Measurements from ENCODE around the gene ZBED2.

GRCh38 chr3:111548756-111549155, 46.4 kb downstream of the ZBED2 start:
- TF ChIP-seq, protein P1, sequence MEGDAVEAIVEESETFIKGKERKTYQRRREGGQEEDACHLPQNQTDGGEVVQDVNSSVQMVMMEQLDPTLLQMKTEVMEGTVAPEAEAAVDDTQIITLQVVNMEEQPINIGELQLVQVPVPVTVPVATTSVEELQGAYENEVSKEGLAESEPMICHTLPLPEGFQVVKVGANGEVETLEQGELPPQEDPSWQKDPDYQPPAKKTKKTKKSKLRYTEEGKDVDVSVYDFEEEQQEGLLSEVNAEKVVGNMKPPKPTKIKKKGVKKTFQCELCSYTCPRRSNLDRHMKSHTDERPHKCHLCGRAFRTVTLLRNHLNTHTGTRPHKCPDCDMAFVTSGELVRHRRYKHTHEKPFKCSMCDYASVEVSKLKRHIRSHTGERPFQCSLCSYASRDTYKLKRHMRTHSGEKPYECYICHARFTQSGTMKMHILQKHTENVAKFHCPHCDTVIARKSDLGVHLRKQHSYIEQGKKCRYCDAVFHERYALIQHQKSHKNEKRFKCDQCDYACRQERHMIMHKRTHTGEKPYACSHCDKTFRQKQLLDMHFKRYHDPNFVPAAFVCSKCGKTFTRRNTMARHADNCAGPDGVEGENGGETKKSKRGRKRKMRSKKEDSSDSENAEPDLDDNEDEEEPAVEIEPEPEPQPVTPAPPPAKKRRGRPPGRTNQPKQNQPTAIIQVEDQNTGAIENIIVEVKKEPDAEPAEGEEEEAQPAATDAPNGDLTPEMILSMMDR (IDR thresholded peaks at IDR 0.05): no peak
- no peak for TF ChIP-seq POLR2A (IDR thresholded peaks at IDR 0.05)
